GM18909 (cell line): ENCODE results near the gene HSPB9.

Source experiments
- ATAC-seq: cut with Tn5 transposase; IDR thresholded peaks from one replicate; pipeline ENCODE4 v1.9.1; 2021; ENCODE audit warnings: mild to moderate bottlenecking; ENCODE audit not compliant: unreplicated experiment, poor library complexity

Gene HSPB9, protein sequence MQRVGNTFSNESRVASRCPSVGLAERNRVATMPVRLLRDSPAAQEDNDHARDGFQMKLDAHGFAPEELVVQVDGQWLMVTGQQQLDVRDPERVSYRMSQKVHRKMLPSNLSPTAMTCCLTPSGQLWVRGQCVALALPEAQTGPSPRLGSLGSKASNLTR

DNA sequence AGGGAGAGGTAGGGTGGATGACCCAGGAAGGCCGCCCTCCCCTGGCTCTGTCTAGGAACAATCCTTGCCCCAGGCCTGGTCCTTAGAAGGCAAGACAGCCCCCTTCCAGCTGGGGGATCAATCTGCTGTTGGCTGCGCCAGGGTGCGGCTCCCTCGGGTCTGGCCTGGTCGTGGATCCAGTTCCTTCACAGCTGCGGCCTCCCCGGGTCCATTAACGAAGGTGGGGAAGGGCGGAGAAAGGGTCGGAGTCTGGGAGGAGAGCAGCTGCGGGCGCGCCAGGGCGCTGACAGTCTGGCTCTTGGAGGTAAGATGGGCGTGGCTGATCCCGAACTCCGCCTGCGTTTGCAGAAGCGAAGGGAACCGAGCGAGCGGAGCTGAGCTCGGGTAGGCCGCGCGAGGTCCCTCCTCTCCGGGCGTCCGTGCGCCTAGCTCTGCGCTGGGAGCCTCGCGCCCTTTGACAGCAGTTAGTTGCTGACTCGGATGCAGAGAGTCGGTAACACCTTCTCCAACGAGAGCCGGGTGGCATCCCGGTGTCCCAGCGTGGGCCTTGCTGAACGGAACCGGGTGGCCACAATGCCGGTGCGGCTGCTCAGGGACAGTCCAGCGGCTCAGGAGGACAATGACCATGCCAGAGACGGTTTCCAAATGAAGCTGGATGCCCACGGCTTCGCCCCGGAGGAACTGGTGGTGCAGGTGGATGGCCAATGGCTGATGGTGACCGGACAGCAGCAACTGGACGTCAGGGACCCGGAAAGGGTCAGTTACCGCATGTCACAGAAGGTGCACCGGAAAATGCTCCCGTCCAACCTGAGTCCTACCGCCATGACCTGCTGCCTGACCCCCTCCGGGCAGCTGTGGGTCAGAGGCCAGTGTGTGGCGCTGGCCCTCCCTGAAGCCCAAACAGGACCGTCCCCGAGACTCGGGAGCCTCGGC, at the start of gene HSPB9:
Gene HSPB9 (plus strand): TSS at position 434 of the 933 bp plus-strand sequence. CDS start 47 bp downstream, at position 481.
- ATAC-seq = no peak

DNA sequence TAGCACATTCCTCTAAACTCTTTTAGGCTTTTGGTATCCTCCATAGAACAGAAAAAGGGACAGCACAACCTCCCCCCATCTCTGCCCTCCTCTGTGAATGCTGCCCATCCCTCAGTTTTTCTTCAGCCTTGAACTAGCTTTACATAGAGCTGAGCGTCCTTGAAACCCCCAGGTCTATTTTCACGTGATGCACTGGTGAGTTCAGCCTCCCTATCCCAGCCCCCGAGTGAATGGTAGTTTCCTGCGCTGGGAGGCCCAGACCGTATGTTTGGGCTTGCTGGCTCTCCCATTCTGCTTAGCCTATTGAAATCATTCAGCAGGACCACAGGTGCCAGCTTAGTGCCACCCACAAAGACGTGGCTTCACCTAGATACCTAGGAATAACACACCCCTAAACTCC, 46.8 kb upstream of the HSPB9 start:
- no peak for ATAC-seq

- ATAC-seq = no peak
These were observed 45.6 kb upstream of the HSPB9 start for GRCh38 chr17:42076797-42077559.

DNA sequence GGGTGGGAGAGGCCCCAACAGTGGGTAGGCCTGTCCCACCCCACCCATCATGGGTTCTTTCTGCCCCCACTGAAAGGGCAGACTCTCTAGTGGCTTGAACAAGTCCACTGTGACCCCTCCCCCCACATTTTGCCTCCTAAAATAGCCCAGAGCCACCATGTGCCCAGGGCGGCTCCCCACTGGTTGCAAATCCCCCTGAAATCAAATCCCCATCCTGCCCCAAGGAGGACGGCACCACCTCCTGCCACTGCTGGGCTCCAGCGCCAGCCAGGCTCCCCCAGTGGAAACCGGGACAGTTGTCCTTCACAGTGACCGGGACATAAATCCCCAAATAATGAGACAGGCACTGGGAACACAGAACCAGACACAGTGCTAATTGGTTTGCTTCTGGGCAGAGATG, 44.8 kb upstream of the HSPB9 start:
- ATAC-seq = no peak

DNA sequence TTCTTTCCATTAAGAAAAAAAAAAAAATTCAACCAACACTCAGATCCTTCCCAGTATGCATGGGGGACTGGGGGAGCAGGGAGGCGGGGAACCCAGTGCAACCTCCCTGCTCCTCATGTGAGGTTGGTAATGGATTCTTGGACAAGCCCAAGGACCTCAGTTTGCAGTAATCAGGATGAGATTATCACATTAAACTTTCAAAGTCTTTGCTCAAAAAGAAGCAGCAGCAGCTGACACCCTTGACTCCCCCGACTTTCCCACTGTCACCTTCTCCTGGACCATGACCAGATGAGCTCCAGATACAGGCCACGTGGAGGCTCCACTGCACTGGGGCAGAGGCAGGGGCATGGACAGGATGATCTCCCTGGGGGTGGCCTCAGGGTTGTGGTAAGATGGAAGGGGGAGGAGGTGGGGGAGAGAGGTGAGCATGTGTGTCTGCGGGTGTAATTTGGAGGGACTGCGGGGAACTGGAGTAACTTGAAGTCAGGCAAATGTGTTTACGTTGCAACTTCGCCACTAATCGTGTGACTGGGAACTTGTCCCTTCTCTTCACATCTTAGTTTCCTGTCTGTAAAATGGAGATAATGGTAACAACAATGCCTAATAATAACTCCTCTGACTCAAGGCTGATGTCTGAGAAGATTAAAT, 44.1 kb upstream of the HSPB9 start:
- ATAC-seq = no peak

DNA sequence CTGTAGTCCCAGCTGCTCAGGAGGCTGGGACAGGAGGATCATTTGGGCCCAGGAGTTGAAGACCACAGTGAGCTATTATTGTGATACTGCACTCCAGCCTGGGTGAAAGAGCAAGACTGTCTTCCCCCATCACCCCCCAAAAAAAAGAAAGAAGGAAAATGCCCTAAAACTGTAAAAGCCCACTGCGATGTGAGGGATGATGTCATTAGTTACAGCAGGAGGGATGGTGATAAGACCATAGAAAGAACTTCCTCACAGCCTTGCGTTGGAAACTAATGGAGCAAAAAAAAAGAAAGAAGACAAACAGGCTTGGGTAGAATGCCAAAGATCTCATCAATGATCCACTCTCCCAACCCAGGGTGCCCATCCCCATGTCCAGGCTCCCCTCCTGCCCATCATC, 43.1 kb upstream of the HSPB9 start:
- ATAC-seq = no peak

- no peak for ATAC-seq
These were observed 41.0 kb upstream of the HSPB9 start for GRCh38 chr17:42081516-42082129.

DNA sequence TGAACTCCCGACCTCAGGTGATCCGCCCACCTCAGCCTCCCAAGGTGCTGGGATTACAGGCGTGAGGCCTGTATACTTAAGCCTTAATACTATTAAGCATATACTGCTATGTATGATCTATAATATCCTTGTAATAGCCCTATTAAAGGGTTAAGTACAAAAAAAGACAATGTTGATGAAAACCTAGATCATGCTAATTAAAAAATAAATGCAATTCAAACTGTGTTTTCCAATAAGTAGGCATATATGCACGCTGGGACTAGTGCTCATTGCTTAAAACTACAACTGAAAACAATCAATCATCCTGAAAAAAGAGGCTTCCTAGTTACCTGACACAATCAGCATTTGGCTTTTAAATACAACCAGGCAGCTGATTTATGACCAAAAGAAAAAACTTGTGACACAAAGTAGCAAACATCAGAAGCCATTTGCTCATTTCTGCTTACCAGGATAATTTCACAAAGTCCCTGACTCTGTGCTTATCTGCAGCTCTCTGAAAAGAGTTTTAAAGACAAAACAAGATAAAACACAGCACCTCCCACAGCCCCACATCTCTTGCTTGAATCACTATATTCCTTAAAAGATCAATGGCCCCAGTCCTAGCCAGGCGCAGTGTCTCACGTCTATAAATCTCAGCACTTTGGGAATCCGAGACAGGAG, 35.4 kb upstream of the HSPB9 start:
- ATAC-seq = no peak

- ATAC-seq = no peak
These were observed 34.6 kb upstream of the HSPB9 start for GRCh38 chr17:42087736-42088705.

- ATAC-seq = no peak
These were observed 33.9 kb upstream of the HSPB9 start for GRCh38 chr17:42088736-42089135.

DNA sequence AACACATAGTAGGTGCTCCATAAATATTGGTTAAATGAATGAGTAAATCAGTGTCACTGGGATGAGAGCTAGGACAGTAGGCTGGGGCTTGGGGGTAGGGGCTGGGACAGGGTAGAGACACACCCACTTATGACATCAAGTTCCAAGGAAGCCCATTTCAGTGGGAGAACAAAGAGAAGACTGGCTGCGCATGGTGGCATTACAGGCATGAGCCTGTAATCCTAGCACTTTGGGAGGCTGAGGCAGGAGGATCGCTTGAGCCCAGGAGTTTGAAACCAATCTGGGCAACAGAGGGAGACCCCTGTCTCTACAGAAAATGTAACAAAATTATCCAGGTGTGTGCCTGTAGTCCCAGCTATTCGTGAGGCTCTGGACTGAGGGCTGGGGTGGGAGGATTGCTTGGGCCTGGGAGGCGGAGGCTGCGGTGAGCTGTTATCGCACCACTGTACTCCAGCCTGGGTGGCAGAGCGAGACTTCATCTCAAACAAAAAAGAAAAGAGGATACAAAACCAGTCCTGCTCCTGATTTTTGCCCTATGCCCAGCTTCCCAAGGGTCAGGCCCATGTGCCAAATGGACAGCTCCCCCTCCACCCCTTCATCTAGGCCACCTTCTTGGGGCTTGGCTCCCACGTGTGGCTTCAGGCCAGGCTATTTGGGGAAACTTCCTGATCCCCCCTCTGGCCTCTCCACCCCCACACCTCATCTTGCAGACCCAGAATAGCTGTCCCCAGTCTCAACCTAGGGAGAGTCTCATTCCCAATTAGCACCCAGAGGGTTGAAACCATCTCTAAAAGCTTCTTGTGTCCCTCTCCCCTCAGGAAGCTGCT, 31.4 kb upstream of the HSPB9 start:
- no peak for ATAC-seq

DNA sequence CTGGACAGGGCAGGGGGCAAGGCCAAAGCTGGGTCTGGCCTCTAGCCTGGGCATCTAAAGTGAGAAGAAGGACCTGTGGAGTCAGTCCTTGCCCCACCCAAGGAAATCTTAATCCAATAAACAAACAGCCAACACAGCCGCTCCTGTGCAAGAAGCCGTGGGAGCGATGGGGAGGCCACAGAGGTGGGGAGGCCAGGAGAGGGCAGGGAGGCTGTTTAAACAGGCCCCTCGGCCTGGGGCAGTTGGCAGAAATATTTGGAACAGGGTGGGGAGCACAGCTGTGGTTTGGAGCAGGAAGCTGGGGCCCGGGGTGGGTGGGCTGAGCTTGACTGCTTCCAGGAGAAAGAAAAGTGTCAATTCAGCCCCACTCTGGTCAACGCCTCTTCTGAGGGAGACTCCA, 29.7 kb upstream of the HSPB9 start:
- ATAC-seq = no peak

DNA sequence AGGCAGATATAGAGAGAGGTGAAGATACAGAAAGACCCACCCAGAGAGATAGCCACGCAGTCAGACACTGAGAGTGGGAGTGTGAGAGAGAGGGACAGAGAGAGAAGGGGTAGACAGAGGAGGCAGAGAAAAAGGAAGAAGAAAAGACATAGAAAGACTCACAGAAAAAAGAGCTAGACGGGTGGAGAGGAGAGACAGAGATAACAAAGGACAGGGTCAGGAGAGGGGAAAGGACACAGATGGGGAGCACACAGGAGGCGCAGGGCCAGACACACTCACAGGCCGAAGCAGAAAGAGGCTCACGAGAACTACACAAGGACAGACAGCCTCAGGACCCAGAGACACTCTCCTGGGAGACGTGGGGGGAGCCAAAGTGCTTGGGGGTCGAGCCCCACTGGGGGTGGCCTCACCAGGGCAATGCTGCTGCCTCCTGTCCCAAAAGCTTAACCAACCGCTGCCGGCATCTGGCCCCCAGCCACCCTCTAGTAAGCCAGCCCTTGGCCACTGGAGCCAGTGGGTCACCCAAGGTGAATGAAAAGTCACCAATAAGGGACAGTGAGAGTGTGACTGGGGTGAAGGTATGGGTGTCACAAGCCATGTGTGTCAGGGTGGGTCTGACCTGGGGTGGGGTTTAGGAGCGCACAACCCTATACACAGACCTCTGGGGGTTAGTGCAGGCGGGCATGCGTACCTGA, 28.1 kb upstream of the HSPB9 start:
- ATAC-seq = no peak

GRCh38 chr17:42096360-42097111, 26.1 kb upstream of the HSPB9 start:
- ATAC-seq = no peak

DNA sequence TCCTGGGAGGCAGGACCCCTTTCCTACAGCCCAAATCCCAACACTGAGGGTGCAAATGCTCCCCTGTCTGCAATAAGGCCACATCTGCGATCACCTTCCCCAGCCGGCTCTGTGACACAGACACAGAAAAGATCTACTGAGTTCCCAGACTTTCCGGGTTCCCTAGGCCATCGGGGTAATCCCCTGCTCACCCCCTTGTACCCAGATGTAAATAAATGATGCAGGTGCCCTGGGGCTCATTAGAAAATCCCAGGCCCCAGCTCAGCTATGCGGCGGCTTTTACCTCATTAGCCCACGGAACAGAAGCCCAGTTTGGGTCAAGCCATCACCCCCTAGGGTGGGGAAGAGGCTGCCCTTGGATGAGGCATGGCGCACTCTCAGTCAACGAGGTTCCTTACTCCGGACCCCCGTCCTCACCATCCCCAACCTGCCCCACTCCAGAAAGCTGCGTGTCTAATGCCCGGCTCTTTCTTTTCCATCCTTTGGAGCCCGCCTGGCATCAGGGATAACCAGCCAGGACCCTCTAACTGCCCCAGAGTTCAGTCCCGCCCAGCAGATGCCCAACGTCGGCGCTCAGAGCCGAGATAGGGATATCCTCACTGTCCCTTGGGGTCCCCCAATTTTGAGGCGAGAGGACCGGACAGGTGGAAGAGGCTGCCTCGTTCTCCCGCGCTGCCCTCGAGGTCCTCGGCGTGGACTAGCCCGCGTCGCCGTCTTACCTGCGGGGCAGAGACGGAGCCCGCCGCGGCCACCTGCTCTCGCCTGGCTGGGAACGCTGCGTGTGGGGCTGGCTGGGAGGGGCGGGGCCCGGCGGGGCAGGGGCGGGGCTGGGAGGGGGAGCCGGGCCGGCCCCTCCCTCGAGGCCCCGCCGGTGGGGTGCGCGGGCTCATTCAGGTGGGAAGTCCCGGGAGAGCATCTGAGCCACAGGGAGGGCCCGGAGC, 24.6 kb upstream of the HSPB9 start, which contains the start of gene ZNF385C:
Gene ZNF385C (minus strand): TSS at position 783 of the 941 bp plus-strand sequence. CDS start 35,417 bp downstream, outside the sequence.
- no peak for ATAC-seq
